Stimulated activated CD8-positive, alpha-beta memory T cell treated with anti-CD3 and anti-CD28 coated beads, Interleukin-4, amount 100 ng/mL, for 24 hours (primary cell): Measurements from ENCODE around the gene RAP2A.

Experiments
- DNase-seq: peaks from one replicate; pipeline ENCODE4 v3.0.0-alpha.2; 2020; ENCODE audit warnings: low read depth

RAP2A gene

DNA sequence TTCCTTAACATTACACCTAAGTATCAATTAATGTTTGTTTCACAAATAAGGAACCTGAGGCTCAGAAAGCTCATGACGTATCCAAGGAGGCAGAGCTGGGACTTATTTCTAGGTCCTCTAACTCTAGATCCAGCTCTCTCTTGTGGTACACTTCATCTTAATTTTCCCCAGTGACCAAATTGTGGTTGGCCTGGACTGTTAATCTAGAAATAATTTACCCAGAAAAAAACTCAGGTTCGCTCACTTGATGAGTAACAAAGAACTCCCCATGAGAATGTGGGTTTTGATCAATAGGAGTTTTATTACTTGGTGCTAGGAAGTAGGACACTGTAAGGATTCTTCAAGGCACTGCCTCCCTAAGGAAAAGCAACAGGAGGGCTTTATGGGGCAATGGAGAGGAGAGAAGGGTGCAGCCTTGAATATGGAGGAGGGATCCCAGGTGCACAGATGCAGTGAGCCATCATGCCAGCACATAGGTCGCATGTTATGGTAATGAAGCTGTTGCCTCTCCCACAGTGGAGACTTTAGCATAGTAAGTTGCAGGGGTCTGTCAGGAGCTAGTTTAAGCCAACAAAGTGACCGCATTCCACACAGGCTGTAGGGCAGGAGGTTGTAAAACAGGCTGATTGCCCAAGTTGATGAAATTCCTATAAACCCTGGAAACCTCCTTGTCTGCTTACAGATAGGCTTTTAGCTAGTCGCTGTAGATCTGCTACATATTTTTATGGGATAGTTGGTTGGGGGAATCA, 14.7 kb downstream of the RAP2A start:
- no peak for DNase-seq

- no peak for DNase-seq
Observed at GRCh38 chr13:97454699-97455098, 20.7 kb downstream of the RAP2A start.

- no peak for DNase-seq
Observed at GRCh38 chr13:97456047-97456446, 22.1 kb downstream of the RAP2A start.

- DNase-seq = no peak
Observed at GRCh38 chr13:97459215-97459777, 25.3 kb downstream of the RAP2A start.

- no peak for DNase-seq
Observed at GRCh38 chr13:97460004-97460775, 26.2 kb downstream of the RAP2A start.

- DNase-seq = no peak
Observed at GRCh38 chr13:97460853-97461252, 26.9 kb downstream of the RAP2A start.

DNA sequence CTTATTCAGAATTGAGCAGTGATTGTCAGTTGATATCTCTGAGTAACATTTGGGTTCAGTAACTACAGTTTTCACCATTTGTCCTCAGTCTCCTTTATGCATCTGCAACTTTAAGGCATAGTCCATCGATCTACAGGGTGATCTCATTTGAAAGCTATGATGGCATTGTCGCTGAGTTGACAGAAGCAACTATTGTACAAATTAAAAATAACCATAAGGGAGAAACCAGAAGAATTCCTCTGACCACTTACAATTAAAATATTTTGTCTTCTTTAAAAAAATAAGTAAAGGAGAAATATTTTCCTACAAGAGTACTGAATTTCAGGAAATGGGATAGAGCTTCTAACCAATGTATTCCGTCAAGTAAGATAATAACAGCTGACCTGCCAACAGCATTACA, 30.6 kb downstream of the RAP2A start:
- DNase-seq = no peak

GRCh38 chr13:97466722-97467121, 32.8 kb downstream of the RAP2A start:
- DNase-seq = no peak

DNA sequence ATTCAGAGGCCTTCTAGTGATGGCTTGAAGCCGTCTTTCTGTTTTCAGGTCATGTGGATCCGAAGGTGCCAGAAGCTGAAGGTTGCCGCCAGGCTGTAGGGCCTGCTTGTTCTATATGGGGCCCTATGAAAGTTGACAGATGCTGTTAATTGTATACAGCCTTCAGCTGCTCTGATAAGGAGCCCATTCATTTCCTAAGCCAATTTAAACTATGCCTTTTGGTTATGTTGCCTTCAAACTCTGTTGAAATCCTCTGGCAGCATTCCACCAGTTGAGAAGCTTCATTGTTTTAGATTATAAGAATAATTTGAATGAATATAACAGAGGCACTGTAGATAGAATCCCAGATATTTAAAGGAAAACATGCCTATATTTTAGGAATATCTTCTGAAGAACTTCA, 34.4 kb downstream of the RAP2A start:
- DNase-seq = no peak

GRCh38 chr13:97471711-97472110, 37.7 kb downstream of the RAP2A start:
- DNase-seq = no peak

- no peak for DNase-seq
Observed at GRCh38 chr13:97474349-97474980, 40.5 kb downstream of the RAP2A start.

DNA sequence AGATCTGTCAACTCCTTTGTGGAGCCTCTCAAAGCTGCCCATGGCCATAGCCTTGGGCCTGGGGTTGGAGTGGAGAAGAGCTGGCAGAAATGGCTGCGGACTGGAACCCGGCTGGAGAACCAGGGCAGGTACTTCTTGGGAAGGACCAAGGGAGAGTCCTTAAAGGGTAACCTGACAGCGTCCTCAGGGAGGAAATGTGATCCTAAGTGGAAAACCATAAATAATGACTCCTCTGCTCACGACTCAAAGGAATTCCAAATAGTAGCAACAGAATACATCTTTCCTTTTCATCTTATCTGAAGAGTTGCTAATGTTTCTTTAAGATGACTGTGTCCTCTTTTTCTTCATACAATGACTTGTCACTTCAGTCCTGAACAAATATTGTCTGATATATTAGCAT, 41.0 kb downstream of the RAP2A start:
- no peak for DNase-seq

GRCh38 chr13:97477844-97478243, 43.9 kb downstream of the RAP2A start:
- DNase-seq = no peak

DNA sequence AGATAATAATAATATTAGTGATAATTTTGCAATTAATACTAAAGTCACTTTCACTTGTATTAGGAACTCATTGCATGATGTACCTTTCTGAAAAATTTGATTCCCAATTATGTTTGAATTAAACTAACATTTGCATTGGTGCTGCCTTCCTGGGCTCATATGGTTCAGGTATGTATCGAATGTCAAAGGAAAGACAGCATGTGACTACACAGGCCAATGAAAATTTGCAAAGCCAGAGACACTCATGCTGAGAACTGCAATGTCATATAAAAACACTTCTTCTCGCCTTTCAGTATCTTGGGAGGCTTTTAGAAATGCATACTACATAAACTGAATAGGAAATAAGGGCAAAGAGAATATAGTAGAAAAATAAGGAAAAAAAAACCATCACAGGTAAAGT, 44.3 kb downstream of the RAP2A start:
- DNase-seq = no peak

- DNase-seq = no peak
Observed at GRCh38 chr13:97483465-97483864, 49.5 kb downstream of the RAP2A start.

DNA sequence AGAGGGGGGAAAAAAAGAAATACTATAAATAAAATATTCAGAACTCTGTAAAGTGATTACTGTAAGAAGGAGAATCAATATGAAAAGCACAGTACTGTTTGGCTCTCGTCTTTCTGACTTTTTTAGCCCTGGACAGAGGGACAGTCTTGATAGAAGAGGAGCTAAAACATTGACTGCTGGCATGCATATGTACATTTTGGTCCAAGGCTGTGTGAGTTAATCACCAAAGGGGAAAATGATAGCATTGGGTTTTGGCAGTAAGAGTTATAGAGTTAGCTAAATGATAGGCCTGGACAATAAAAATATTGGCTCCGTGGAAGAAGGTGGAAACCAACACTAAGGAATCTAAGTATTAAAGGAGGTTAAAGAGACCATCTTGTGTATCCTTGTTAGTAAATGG, 50.3 kb downstream of the RAP2A start:
- DNase-seq = no peak

DNA sequence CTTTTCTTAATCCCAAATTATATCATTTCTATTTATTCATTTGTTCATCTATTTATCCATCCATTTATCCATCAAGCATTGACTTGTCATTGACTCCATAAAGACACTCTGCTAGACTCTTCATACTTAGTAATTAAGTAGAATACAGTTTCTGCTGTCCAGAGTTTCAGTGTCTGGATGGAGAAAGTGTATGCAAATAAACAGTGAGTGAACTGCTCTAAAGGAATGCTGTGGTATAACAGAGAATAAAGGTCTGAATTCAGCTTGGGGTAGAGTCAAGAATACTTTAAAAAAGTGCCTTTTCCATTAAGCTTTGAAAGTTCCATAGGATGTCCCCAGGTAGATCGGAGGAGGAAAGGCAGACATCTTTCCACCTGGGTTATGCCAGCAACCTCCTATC, 51.4 kb downstream of the RAP2A start:
- no peak for DNase-seq

- DNase-seq = no peak
Observed at GRCh38 chr13:97490702-97491307, 56.8 kb downstream of the RAP2A start.

DNA sequence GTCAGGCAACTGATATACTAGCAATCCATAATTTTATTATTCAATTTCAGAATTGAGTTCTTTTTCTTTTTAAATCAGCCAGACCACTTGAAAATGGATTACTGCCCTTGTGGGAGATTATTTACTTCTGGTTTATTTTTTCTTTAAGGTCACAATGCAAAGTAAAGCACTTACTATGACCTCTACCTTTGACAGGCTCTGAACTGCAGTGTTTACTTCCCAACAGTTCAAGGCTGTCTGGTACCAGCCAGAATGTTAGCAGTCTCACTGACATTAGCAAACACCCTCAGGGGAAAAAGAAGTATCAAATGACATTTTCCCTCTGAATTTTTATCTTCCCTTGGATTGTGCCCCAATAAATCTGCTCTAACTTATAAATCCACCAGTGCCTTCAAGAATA, 57.5 kb downstream of the RAP2A start:
- no peak for DNase-seq

- no peak for DNase-seq
Observed at GRCh38 chr13:97492257-97492656, 58.3 kb downstream of the RAP2A start.

DNA sequence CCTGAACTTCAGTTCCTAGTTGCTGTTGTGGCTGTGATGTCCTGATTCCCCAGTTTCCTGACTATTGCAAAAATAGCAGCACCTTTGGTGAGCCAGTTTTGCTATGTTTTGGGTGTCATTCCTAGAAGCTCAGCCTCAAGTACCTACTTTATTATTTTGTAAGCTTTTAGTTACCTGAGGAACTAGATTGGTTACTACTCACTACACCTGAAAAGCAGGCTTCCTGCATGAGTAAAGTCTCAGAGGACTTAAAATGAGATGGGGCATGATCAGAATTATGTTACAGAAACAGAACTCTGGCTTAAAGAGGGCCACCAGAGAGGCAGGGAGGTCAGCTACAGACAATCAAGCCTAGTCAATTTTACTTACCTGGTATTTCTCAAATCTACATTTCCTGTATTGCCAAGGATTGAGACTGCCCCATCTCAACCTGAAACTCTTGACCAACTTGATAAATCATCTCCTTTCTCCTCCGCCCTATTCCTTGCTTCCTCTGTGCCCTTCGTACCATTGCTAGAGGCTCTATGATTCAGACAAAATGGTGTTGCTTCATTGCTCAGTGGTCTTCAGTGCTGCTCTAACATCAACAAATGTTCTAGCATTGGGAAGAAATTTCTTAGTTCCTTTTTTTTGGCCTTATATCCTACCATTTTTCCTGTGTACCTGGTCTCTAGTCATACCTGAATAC, 58.9 kb downstream of the RAP2A start:
- DNase-seq = no peak

GRCh38 chr13:97493456-97493855, 59.5 kb downstream of the RAP2A start:
- DNase-seq = no peak
